GM21528 (cell line): ENCODE results near the gene APOL2.
"Not testable (repeated sequence)": the region's sequence is repeated elsewhere in the genome, so short reads cannot be mapped to it uniquely, and the experiment has no call there.

Experiments used
- ATAC-seq: cut with Tn5 transposase; IDR thresholded peaks from one replicate; pipeline ENCODE4 v1.9.1; 2021; ENCODE audit warnings: mild to moderate bottlenecking, moderate library complexity; ENCODE audit not compliant: unreplicated experiment, low FRiP score

The APOL2 gene

DNA sequence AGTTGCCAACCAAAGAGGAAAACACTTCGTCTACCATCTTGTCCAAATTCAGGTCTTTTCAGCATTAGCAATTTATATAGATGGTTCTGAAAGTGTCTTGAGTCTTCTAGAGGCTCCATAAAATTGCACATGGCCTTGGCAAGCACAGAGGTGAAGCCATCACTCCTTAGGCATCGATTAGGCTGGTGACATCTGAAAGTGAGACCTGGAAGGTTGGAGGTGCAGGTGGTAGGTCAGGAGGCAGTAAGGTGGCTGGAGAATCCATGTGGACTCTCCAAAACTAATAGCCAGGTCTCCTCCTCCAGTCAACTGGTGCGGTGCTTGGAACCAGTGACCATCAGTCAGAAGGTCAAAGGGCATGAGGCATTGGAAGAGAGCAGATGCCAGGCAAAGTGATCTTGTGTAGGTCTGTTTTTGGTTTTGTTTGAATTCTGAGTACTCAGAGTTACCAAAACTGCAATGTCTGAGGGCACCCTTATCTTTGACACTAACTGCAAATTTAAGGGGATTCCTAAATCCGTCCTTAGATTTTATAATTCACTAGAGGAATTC is 6.6 kb upstream of the APOL2 start:
- no peak for ATAC-seq

DNA sequence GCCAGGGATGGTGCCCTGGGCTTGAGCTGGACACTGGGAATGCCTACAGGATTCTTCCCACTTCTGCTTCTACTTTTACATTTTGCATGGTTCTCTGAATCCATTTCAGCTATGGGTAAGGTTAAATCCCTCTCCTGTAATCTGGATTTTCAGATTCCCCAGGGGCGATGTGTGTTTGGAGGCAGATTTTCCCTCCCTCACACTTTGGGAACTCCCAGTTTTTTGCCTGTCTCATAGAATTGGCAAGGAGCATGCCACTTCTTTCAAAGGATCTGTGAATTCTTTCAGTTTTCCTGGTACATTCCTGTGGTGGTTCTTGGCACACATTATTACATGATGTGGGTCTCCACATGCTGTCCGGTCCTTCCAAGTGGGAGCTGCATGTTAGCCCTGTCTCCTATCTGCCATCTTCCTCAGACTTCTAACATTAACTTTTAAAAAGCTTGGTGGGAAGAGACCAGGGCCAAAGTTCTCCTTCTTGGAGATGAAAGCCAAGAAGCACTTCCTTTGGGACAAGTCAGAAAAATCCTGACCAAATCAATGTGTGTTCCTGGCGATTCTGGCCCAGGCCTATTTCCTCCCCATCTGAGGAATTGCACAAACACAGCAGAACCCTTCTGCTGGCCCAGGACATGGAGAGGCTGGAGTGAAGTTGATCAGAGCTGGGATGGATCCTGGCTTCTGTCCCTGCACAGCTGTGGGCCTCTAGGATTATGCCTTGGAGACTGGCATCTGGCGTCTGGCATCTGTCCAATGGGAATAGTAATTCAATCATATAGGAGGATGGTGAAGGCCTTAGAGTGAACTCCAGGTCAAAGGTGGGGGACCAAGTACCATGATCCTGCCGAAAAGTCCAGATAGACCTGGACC is 5.4 kb upstream of the APOL2 start:
- ATAC-seq: no peak

DNA sequence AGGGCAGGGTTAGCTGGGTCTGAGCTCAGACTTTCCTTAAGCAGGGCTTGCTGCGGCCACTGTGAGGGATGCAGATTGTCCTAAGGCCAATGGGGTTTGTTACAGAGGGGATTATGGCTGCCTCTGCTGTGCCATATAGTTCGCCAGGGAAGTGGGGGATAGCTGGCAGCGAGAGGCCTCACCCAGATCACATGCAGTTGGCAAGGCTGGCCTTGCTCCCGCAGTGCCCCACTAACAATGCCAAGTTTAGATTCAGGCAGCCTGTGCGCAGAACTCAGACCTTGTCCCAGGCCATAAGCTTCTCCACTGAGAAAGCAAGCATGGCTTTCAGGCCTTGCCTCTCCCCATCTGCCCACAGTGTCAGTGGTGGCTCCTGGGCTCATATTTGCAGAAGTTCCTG is 4.7 kb upstream of the APOL2 start:
- no peak for ATAC-seq

DNA sequence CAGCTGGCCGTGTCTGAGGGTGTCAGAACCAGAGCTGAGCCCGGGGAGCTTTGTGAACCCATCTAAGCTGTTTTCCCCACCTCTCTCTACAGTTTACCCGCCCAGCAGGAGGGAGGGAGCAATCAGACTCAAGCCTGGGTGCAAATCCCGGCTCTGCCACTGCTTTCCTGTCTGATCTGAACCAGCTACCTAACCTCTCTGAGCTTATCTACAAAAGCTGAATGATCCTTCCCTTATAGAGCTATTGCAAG is 252 bp downstream of the APOL2 start:
- peak; percentile 22 for ATAC-seq

DNA sequence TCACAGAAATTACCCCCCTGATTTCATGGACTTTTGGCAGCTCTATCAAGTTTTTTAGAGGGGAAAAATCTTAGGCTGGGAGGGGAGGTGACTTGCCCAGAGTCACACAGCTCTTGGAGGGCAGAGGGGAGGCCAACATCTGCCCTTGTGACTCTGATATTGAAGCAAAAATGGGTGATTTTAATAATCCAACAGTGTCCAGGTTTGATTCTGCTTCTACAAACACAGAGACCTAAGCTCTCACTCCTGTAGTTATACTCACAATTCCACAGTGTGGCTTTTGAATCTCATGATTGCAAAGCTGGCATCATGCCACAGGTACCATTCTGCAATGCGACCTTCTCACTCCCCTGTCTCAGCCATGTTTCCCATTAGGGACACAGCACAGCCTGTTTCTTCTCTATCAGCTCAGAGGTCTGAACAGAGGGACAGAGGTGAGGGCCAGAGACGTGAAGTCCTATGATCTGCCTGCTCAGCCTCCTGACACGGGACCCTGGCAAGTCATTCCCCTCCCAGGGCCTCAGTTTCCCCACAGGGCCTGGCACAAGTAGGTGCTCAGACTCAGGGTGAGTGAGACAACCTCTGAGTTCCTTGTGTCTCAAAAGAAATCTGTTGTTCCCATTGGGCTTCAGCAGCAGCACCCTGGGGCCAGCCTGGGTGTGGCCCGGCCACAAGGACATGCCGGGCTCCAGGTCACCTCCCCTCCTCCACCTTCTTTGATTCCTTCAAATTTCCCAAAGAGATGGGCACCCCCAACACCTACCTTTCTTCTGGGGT is 766 bp downstream of the APOL2 start:
- ATAC-seq: peak; percentile 15

DNA sequence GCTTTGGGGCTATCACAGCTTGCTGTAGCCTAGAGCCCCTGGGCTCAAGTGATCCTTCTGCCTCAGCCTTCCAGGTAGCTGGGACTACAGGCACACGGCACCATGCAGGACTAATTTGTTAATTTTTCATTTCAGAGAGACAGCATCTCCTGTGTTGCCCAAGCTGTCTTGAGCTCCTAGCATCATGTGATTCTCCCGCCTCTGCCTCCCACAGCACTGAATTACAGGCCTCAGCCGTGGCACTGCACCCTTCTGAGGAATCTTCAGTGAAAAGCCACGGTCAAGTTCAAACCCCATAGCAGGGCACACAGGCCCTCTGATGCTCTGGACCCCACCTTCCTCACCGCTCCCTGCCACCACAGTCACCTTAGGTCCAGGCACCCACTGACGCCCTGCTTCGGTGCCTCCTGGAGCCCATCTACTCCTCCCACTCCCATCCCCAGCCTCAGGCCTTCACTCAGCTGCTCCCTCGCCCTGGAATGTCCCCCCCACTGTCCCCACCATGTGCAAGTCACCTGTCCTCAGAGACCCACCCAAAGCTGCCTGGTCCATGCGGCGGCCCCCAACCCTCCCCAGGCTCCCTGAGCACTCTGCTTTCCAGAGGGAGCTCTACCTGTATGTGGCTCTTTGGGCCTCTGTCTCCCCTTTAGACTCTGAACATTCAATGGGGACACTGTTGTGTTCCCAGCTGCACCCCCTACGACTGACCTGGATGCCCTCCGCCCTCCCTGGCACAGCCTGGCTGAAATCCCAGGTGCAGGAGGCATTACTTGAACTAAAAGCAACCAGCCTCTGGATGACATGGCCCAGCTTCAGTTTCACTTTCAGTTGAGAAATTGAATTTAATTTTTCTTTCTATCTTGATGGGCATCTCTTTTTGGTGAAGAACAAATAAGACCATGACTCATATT is 1.6 kb downstream of the APOL2 start:
- ATAC-seq: no peak

DNA sequence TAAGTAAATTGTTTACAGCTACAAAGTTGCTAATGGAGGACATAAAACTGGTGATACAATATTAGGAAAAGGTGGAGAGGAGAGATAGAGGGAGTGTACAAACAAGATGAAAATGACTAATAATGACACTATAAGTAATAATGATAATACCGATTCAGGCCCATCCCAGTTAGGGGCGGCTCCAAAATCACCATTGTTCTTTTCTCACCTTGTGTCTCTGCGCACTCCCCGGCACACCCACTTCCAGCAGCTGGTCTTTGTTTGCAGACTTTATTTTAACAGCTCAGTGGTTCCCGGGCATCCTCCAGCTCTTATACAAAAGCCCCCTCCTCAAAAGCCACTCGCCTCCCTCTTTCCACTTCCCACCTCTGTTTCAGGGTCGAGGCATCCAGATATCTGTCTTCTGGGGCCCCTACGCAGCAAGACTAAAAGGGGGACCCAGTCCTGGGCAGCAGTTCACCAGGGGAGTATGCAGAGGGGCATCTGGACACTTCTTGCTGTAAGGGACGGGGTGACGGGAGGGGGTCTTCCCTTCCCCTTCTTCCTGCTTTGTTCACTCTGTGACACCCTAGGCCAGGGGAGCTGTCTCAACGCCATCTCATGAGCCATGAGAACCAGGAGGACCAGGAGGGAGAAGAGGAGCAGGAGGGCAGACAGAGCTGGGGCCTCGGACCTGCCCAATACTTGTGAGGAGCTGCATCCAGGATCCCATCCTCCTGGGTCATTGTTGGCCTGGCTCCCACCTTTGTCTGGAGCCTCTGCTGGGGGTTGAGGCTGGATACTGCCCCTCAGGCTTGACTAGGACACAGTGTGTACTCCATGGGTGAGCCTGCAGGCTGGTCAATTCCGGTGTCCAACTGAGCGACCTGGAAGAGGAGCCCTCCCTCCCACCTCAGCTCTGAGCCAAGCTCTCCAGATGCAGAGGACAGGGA is 2.7 kb downstream of the APOL2 start:
- no peak for ATAC-seq

DNA sequence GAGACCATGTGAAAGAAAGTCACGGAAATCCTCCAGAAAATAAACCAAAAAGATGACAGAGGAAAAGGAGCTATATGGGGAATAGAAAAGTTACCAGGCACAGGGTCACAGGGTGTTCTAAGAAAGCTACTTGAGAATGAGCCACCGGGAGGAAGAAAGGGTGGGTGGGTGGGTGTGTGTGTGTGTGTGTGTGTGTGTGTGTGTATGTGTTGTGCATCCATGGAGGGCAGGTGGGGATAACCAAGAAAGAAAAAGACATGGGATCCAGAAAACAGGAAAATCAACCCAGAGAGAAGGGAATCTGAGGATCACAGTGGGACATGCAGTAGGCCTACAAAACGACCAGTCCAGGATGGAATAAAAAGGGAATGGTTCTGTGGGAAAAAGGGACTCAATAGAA is 3.7 kb downstream of the APOL2 start:
- no peak for ATAC-seq

DNA sequence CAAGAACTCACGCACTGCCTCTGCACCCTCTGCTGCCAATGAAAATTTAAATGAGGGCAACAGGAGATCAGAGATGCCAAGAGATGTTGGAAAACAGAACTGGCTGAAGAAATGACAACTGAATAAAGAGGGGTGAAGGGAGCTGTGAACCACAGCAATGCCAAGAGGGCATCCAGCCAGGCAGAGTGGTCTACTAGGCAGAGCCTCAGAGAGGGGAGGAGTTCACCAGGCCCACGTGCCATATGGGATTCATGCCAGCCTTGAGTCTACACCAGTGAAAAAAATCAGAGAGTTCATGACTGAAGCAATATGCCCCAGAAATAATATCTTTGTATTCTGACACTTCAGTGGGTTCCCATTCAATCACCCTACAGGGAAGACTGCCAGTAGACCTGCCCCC is 4.4 kb downstream of the APOL2 start:
- no peak for ATAC-seq

DNA sequence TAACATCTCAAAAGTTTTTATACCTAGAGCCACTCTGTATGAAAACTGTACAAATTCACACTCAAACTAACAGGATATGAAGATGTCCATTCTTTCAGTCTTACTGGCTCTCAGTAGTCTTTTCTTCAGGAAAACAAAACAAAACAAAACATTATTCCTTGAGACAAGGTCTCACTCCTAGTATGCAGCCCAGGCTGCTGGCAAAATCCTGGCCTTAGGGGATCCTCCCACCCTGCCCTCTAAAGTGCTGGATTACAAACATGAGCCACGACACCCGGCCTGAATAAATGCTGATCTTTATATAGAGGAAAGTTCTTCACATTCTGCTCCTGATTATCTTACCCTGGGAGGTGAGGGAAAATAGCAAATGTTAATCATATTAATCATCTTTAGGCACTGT is 5.1 kb downstream of the APOL2 start:
- no peak for ATAC-seq

DNA sequence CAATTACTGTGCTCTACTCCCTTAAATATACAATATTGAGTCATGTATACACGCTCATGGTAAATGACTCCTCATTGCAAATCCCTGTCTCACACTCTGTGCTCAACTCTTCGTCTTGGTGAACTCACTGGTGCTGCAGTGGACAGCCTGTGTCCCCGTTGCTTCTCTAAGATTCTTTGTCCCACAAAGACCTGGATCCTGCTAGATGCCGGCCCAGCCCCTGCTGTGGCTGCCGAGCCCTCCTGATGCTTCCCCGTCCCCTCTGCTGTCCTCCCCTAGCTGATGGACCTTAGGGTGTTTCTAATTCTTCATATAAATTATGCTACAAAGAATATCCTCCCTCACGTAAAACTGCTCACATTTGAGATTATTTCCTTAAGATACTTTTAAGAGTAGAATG is 5.5 kb downstream of the APOL2 start:
- ATAC-seq: no peak

DNA sequence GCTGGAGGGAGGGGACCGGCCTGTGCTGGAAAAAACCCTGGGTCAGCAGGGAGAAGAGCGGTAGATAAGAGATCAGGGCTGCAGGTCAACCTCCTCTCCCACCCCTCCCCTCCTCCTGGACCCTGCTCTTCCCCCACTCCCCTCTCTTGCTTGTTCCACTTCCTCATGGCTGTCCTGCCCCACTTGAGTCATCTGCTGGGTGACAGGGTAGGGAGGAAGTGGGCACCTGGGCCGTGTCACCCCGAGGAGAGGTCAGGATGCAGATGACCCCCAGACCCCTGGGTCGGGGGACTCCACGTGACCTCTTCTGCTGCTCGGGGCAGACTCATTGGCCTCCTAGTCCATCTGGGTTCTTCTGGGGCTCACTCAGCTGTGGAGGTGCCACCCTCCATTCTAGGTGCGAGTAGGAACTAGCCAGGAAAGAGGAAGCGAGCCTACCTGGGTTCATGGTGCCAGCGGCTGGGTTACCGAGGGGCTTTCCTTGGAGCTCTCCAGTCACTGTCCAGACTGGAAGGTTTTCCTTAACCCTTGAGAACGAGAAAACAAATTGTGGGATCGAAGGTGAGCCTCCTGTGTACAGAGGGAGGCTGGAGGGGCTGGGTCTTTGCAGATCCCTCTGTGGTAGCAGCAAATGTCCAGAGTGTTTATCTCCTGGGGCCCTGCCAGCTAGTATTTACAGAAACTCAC is 6.5 kb downstream of the APOL2 start:
- no peak for ATAC-seq

DNA sequence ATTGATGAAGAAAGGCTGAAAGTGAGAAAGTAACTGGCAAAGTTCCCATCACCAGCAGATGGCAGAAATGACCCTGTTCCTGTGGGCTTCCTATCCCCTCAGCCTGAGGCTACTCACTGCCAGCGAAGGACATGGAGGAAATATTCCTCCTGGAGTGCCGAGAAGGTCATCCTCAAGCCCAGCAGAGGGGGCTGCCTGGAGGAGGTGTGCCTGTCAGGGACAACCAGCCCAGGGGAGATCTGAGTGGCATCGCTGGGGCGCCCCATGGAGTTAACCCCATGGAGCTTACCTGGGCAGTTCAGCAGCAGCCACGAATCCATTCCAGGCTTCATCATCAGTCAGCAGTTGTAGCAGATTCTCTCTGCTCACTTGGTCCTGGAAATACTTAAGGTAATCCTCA is 8.3 kb downstream of the APOL2 start:
- ATAC-seq: not testable (repeated sequence)

DNA sequence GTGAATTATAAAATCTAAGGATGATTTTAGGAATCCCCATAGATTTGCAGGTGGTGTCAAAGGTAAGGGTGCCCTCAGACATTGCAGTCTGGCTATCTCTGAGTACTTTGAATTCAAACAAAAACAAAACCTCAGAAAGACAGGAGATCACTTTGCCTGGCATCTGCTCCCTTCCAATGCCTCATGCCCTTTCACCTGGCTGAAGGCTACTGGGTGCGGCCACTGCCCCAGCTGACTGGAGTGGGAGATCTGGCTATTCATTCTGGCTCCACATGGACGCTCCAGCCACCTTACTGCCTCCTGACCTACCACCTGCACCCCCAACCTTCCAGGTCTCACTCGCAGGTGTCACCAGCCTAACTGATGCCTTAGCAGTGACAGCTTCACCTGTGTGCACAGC is 9.7 kb downstream of the APOL2 start:
- ATAC-seq: not testable (repeated sequence)

DNA sequence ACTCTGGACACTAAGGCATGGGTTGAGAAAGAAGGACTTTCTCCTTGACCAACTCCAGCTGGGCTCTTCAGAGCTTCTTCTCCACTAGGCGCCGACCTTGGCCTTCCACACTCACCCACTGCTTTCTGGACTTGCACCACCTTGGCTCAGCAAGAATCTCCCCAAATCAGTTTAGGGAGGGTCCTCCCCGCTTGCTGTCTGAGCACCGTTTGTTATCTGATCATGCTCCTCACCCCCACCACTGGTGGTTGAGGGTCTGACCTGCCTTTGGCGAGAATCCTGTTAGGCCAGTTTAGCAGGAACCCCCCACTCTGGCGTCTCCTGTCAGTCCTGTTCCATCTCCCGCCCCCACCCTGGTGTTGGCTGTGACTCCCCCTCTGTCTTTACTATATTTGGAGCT is 10.4 kb downstream of the APOL2 start:
- ATAC-seq: no peak

DNA sequence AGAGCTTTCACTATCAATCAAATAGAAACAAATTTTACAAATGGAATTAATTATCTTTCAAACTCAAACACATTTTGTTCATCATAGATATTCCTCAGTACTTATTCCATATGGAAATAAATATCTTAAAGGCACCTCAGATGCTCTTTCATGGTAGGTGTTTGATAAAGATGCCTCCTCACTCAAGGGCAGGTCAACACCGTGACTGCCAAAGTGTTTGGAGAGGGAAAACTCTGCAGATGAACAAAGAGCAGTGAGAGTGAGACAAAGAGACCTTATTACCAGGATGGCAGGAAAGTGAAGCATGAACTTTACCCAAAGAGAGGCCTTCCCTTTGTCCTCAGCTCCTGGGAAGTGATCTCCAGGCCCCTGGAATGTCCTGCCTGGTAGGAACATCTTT is 11.0 kb downstream of the APOL2 start:
- ATAC-seq: not testable (repeated sequence)

DNA sequence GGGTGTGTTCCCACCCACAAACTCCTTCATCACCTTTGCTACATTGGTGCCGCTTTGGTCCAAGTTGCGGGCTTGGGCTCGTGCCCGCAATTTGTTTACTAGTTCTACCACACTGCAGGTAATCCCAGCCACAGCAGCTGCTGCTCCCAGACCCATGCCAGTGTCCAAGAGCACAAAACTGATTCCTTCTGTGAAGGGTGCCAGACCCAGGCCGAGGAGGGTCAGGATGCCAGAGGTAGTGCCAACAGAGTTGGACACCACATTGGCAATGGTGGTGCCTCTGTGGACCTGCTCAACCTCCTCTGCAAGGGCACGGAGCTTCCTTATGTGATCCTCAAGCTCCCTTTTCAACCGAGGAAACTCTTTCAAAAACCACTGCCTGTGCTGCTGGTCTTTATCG is 11.5 kb downstream of the APOL2 start:
- ATAC-seq: no peak

DNA sequence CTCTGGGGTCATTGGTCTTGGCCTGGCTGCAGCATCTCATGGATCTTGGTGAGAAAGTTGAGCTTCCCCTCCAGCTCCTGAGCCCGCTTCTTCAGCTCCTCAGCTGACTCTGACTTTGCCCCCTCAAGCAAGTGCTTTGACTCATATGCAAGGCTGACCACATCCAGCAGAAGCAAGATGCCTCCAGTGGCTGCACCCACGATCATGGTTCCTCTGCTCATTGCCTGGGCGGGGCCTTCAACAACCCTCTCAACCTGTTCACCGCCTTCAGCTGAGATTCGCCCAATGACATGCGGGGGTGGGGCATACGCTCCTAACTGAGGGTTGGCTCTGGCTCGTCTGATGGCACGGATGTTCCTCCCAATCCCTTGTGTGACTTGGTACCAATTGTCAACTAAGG is 11.9 kb downstream of the APOL2 start:
- ATAC-seq: no peak

DNA sequence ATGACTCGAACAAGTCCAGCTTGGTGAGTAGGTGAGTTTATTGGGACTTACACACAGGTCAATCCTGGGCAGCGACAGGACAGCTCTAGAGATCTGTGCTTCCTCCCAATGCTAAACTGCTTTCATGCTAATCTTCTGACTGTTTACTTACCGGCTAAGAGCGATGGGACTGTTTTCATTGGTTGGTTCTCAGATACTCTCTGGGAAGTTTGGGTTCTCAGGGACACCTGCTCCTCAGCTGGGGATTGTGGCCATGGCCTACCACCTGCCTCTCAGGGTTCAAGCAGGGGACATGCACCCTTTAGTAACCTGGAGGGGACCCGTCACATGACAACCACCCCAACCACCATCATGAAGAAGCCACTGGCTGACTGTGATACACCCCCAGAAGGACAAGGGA is 13.1 kb downstream of the APOL2 start:
- ATAC-seq: no peak
